ENCODE data around the gene PADI3. TPM values are rescaled to one million over a fixed set of nuclear protein-coding genes. Genes with fewer than 3 reads are reported as not detected.

PADI3 gene
- total and polyA plus RNA-seq, 9 of the 15 experiments (the other 6 are each of a cell fraction or from before 2014, with no cell fraction given) = not detected

DNA sequence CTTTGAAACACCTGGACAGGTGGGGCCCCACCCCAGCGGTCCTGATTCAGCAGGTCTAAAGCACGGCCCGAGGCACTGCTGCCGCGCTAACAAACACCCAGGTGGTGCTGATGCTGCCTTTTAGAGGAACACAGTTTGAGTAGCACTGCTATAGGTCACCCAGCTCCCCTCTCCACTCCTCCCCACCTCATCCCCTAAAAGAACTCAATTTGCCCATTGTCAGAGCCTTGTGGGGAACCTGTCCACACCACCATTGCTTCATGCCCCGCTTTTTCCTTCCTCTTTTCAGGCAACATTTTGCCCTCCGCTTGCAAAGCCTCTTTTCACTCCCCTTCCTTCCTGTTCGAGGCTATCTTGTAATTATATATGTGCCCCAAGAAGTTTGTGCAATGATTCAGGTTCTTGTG is 32.9 kb downstream of the PADI3 start:
- CTCF ChIA-PET (ENCODE audit: low intra/inter-chr PET ratio) = no interaction called here

GRCh38 chr1:17282836-17283235 is 33.9 kb downstream of the PADI3 start:
- POLR2A ChIA-PET = no interaction called here
- no peak for FAIRE-seq
- BruUV-seq (replicated peaks) = no TSS peak

More for the DNA sequence above, 32.9 kb downstream of the PADI3 start:
- peaks cover 28% of the 10 kb centered on the region for H4K20me1 ChIP-seq (replicated peaks; ENCODE audit: control insufficient read depth, insufficient read depth, low read length)
- H3K9ac ChIP-seq (ENCODE audit: insufficient read depth in 1 of 2, low read depth in 2 of 2, low read length in 2 of 2) = no peak overlapping the region
- no peak for TF ChIP-seq KLF16 (IDR thresholded peaks at IDR 0.05)
- no peak for TF ChIP-seq GABPB1 (CRISPR knock-in tag; IDR thresholded peaks at IDR 0.05)
- no peak for TF ChIP-seq TRIM24 (IDR thresholded peaks at IDR 0.05)
- FAIRE-seq = no peak
- H3K27ac ChIP-seq (ENCODE audit: extremely low read depth, low read depth, low read length) = no peak overlapping the region
- peaks cover 26 to 66% of the 10 kb centered on the region in 2 experiments for H3K27me3 ChIP-seq (ENCODE audit: control insufficient read depth in 2 of 2, insufficient read depth in 2 of 2, low read length in 2 of 2)
- no peak overlapping the region for H2AFZ ChIP-seq (ENCODE audit: low read depth, low read length)
- no peak for ATAC-seq
- WGBS (ENCODE audit: insufficient coverage, low coverage, missing lambda C conversion rate) = 3% methylated on average over 8 of the region's 8 CpGs
- no peaks in the 10 kb centered on the region for H3K36me3 ChIP-seq (ENCODE audit: control insufficient read depth, insufficient read depth, low read length)
- no peak overlapping the region for H3K4me2 ChIP-seq (ENCODE audit: insufficient read depth, low read length)
- in situ Hi-C loops (cut with MboI) (no loop called here), intact Hi-C loops (cut with micrococcal nuclease) (no loop called here)
- POLR2A ChIA-PET = interaction anchor here (0.6 to 0.8 kb wide), 4 partner anchors 10 to 1568 kb away, joined by 3 to 6 read pairs (median 3); no protein-coding TSS in a partner anchor
- BruUV-seq (replicated peaks) = no TSS peak
- H3K9me1 ChIP-seq (ENCODE audit: control insufficient read depth, insufficient read depth, low read length) = no peaks in the 10 kb centered on the region
- DNase-seq (ENCODE audit: extremely low read depth in 1 of 4, low spot score in 3 of 4) = no peak
- peaks cover 2 to 4% of the 10 kb centered on the region in 2 experiments; a peak in 3 of 5 replicates for H3K4me1 ChIP-seq (replicated peaks in 1 of 2; ENCODE audit: control insufficient read depth in 2 of 2, insufficient read depth in 2 of 2, low read length in 2 of 2)
- H3K79me2 ChIP-seq (ENCODE audit: control insufficient read depth, insufficient read depth, low read length) = no peaks in the 10 kb centered on the region
- no peak overlapping the region for H3K4me3 ChIP-seq
- no peaks in the 10 kb centered on the region for H3K9me3 ChIP-seq (replicated peaks; ENCODE audit: control insufficient read depth, insufficient read depth, low read depth, low read length)

More at GRCh38 chr1:17282836-17283235, 33.9 kb downstream of the PADI3 start:
- Histone ChIP-seq H3K36me3 (ENCODE audit: control insufficient read depth, insufficient read depth, low read length) (no peaks in the 10 kb centered on the region), H3K9me1 (ENCODE audit: control insufficient read depth, insufficient read depth, low read length) (no peaks in the 10 kb centered on the region), H3K79me2 (ENCODE audit: control insufficient read depth, insufficient read depth, low read length) (no peaks in the 10 kb centered on the region), H3K9ac (ENCODE audit: insufficient read depth in 1 of 2, low read depth in 2 of 2, low read length in 2 of 2) (no peak overlapping the region), H3K4me1 (replicated peaks in 1 of 2; ENCODE audit: control insufficient read depth in 2 of 2, insufficient read depth in 2 of 2, low read length in 2 of 2) (peaks cover 2 to 4% of the 10 kb centered on the region in 2 experiments; a peak in 3 of 5 replicates), H3K9me3 (replicated peaks; ENCODE audit: control insufficient read depth, insufficient read depth, low read depth, low read length) (no peaks in the 10 kb centered on the region), H2AFZ (ENCODE audit: low read depth, low read length) (no peak overlapping the region), H3K4me2 (ENCODE audit: insufficient read depth, low read length) (no peak overlapping the region), H3K27me3 (ENCODE audit: control insufficient read depth in 2 of 2, insufficient read depth in 2 of 2, low read length in 2 of 2) (peaks cover 29 to 69% of the 10 kb centered on the region in 2 experiments), H4K20me1 (replicated peaks; ENCODE audit: control insufficient read depth, insufficient read depth, low read length) (peaks cover 35% of the 10 kb centered on the region), H3K4me3 (no peak overlapping the region), H3K27ac (ENCODE audit: extremely low read depth, low read depth, low read length) (no peak overlapping the region)
- intact Hi-C loops (cut with micrococcal nuclease) = no loop called here
- no peak for TF ChIP-seq FOXK2 (conservative IDR thresholded peaks at IDR 0.05 in 1 of 2, IDR thresholded peaks at IDR 0.05 in 1 of 2; ENCODE audit: low read depth in 2 of 2)
- DNase-seq (ENCODE audit: extremely low read depth in 1 of 4, low spot score in 3 of 4) (no peak), ATAC-seq (no peak)
- in situ Hi-C loops (cut with MboI) = no loop called here
- 0% methylated on average over 5 of the region's 5 CpGs for WGBS (ENCODE audit: insufficient coverage, low coverage, missing lambda C conversion rate)
- CTCF ChIA-PET (ENCODE audit: low intra/inter-chr PET ratio) = no interaction called here
